K562 (cell line): ENCODE data around the gene MPPED1.

Experiments used
- ARID2 ChIP-seq: fragments of 450-650 bp; IDR thresholded peaks from 2 replicates; pipeline ENCODE4 v1.6.1; 2017; ENCODE audit warnings: antibody characterized with exemption, mild to moderate bottlenecking
- BRD4 ChIP-seq: fragments of 200-600 bp; sonication (generic); IDR thresholded peaks from 2 replicates; pipeline ENCODE4 v1.6.1; 2017; ENCODE audit warnings: inconsistent platforms
- CHCHD3 ChIP-seq: fragments of 250-450 bp; sonication (Bioruptor Pico); IDR thresholded peaks from 2 replicates; pipeline ENCODE4 v2.1.2; 2022; ENCODE audit warnings: mild to moderate bottlenecking
- MAZ ChIP-seq, 2 experiments: fragments of 450-650 bp in 1 of 2; sonication (generic) in 1 of 2; formaldehyde crosslinking; IDR thresholded peaks in 1 of 2; conservative IDR thresholded peaks in 1 of 2; 2 replicates each; pipeline versions ENCODE4 v1.4.0 to v1.5.0; 2020; ENCODE audit warnings: mild to moderate bottlenecking in 1 of 2, missing genetic modification reagents in 1 of 2
- MEIS2 ChIP-seq: fragments of 450-650 bp; IDR thresholded peaks from 2 replicates; pipeline ENCODE4 v1.6.1; 2014; ENCODE audit warnings: mild to moderate bottlenecking; ENCODE audit not compliant: partially characterized antibody
- NFE2 ChIP-seq: IDR thresholded peaks from 2 replicates; pipeline ENCODE4 v1.6.1; 2014; ENCODE audit warnings: antibody characterized with exemption, low read depth
- RAD21 ChIP-seq, 2 experiments: fragments of 250-450 bp in 1 of 2; fragments of 450-650 bp in 1 of 2; sonication (Bioruptor Pico) in 1 of 2; formaldehyde crosslinking in 1 of 2; IDR thresholded peaks in 1 of 2; conservative IDR thresholded peaks in 1 of 2; 2 replicates each; pipeline versions ENCODE4 v1.4.0 to v1.8.0; 2020 to 2022; ENCODE audit warnings: mild to moderate bottlenecking in 2 of 2, moderate library complexity in 1 of 2
- REST ChIP-seq, 2 experiments: fragments of 450-650 bp; formaldehyde crosslinking in 1 of 2; IDR thresholded peaks; 2 replicates each; pipeline versions ENCODE4 v1.4.0 to v1.6.1; 2014 to 2020; ENCODE audit warnings: mild to moderate bottlenecking in 2 of 2, borderline replicate concordance in 1 of 2, low read depth in 1 of 2
- SIRT6 ChIP-seq: IDR thresholded peaks from one replicate; pipeline ENCODE4 v1.6.1; 2012; ENCODE audit warnings: low read depth, mild to moderate bottlenecking, control low read depth, inconsistent platforms, low read length, moderate library complexity
- YY1 ChIP-seq, 3 experiments: IDR thresholded peaks; 2 replicates each; pipeline ENCODE4 v1.6.1; 2011; ENCODE audit warnings: low read length in 2 of 3, mild to moderate bottlenecking in 2 of 3, moderate library complexity in 2 of 3, borderline replicate concordance in 1 of 3, control low read depth in 1 of 3, low read depth in 1 of 3; ENCODE audit not compliant: insufficient read depth in 3 of 3, insufficient replicate concordance in 2 of 3, control insufficient read depth in 1 of 3, insufficient read length in 1 of 3; ENCODE audit errors: extremely low read depth in 1 of 3
- TF ChIP-seq, protein P1 (sequence below): sonication (generic); formaldehyde crosslinking; IDR thresholded peaks from 2 replicates; pipeline ENCODE4 v1.8.0; 2022; ENCODE audit warnings: mild to moderate bottlenecking, low read depth, missing genetic modification reagents
- TF ChIP-seq, protein P2 (sequence below): sonication (generic); formaldehyde crosslinking; IDR thresholded peaks from 2 replicates; pipeline ENCODE4 v1.8.0; 2022; ENCODE audit warnings: missing genetic modification reagents, mild to moderate bottlenecking, borderline replicate concordance

GRCh38 chr22:43429426-43429825 is 17.6 kb downstream of the MPPED1 start:
- TF ChIP-seq SIRT6 (no peak), RAD21 (CRISPR knock-in tag; conservative IDR thresholded peaks at IDR 0.05 in 1 of 2, IDR thresholded peaks at IDR 0.05 in 1 of 2) (no peak), REST (IDR thresholded peaks at IDR 0.05; ENCODE audit: borderline replicate concordance) (no peak), REST (CRISPR knock-in tag; IDR thresholded peaks at IDR 0.05; ENCODE audit: low read depth) (no peak), ARID2 (no peak), NFE2 (no peak), CHCHD3 (CRISPR knock-in tag) (no peak), BRD4 (no peak), MAZ (CRISPR knock-in tag; conservative IDR thresholded peaks at IDR 0.05 in 1 of 2, IDR thresholded peaks at IDR 0.05 in 1 of 2) (no peak), MEIS2 (no peak), YY1 (IDR thresholded peaks at IDR 0.05; ENCODE audit: borderline replicate concordance in 1 of 3, control insufficient read depth in 1 of 3, extremely low read depth in 1 of 3, insufficient read depth in 3 of 3, insufficient read length in 1 of 3, insufficient replicate concordance in 2 of 3, low read depth in 1 of 3, low read length in 2 of 3) (no peak)
- TF ChIP-seq, protein P1, sequence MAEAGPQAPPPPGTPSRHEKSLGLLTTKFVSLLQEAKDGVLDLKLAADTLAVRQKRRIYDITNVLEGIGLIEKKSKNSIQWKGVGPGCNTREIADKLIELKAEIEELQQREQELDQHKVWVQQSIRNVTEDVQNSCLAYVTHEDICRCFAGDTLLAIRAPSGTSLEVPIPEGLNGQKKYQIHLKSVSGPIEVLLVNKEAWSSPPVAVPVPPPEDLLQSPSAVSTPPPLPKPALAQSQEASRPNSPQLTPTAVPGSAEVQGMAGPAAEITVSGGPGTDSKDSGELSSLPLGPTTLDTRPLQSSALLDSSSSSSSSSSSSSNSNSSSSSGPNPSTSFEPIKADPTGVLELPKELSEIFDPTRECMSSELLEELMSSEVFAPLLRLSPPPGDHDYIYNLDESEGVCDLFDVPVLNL (CRISPR knock-in tag), result no peak
- TF ChIP-seq, protein P2, sequence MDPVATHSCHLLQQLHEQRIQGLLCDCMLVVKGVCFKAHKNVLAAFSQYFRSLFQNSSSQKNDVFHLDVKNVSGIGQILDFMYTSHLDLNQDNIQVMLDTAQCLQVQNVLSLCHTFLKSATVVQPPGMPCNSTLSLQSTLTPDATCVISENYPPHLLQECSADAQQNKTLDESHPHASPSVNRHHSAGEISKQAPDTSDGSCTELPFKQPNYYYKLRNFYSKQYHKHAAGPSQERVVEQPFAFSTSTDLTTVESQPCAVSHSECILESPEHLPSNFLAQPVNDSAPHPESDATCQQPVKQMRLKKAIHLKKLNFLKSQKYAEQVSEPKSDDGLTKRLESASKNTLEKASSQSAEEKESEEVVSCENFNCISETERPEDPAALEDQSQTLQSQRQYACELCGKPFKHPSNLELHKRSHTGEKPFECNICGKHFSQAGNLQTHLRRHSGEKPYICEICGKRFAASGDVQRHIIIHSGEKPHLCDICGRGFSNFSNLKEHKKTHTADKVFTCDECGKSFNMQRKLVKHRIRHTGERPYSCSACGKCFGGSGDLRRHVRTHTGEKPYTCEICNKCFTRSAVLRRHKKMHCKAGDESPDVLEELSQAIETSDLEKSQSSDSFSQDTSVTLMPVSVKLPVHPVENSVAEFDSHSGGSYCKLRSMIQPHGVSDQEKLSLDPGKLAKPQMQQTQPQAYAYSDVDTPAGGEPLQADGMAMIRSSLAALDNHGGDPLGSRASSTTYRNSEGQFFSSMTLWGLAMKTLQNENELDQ, result no peak
